Measurements from ENCODE around the gene KRT78.
"Not testable (repeated sequence)": the region's sequence is repeated elsewhere in the genome, so short reads cannot be mapped to it uniquely, and the experiment has no call there.

Gene KRT78, protein sequence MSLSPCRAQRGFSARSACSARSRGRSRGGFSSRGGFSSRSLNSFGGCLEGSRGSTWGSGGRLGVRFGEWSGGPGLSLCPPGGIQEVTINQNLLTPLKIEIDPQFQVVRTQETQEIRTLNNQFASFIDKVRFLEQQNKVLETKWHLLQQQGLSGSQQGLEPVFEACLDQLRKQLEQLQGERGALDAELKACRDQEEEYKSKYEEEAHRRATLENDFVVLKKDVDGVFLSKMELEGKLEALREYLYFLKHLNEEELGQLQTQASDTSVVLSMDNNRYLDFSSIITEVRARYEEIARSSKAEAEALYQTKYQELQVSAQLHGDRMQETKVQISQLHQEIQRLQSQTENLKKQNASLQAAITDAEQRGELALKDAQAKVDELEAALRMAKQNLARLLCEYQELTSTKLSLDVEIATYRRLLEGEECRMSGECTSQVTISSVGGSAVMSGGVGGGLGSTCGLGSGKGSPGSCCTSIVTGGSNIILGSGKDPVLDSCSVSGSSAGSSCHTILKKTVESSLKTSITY

DNA sequence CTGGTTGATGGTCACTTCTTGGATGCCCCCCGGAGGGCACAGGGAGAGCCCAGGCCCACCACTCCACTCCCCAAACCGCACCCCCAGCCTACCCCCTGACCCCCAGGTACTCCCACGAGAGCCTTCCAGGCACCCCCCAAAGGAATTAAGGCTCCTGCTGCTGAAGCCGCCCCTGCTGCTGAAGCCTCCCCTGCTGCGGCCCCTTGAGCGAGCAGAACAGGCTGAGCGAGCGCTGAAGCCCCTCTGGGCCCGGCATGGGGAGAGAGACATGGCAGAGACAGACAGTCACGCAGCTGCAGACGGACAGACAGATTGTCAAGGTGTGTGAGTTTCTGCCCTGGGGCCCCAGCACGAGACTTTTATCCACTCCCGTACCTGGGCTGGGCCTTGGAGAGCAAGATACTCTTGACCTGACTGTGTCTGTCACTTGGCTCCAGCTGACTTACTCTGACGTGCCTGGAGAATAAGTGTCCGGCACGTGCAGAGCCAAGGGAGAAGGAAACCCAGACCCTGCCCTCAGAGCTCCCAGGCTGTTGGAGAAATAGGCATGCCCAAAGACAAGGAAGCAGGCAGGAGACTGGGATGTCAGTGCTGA, at the start of gene KRT78:
Gene KRT78, minus strand, starts transcription at position 334 of the 595 bp plus-strand sequence. Its CDS starts 64 bp downstream, at position 270.
- Mint-ChIP-seq H3K36me3 (ENCODE audit: insufficient read depth) (peaks cover 2% of the 10 kb centered on the region), H3K27me3 (peaks cover 41% of the 10 kb centered on the region), H3K4me3 (no peak within 1 kb of the TSS), H3K9me3 (no peaks in the 10 kb centered on the region), H3K27ac (ENCODE audit: low read depth) (no peak within 1 kb of the TSS), H3K4me1 (no peaks in the 10 kb centered on the region)
- DNase-seq (ENCODE audit: low spot score in 2 of 2) (no peak), ATAC-seq (replicated peaks; ENCODE audit: extremely low read depth, poor library complexity, severe bottlenecking) (no peak)

DNA sequence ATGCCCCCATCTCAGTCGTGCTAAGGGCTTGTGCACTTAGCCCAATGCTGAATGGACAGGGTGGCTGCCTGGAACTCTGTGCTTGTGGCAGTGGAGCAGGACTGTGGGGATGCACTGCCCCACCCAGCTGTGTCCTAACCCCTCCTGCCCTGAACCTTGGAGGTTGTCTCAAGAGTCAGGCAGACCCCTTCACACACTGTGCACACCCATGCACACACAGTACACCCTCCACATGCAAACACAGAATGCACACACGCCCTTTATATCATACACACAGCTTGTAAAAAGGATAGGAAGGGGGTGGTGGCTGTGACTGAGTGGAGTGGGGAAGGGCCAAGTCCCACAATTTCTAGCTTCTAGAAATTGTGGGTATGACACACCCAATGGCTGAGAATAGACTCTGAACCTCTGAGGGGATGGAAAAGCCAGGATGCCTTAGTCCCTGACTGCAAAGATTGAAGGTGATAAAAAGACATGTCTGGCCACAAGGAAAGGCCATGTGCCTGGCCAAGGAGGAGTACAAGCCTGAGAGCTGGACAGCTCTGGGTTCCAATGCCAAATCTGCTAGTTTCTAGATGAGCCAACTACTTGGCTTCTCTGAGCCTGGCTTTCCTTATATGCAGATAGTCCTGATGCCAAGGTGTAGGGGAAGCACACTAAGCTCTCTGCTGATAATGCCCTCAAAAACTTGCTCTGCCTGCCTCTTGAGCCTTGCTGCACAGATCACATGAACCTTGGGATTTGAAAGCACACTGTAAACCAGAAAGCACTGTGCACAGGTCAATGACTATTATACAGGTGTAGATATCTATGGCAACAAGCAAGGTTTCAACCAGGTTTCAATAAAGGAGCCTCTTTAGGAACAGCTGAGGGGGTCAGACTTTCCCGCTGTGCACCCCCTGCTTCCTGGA, 47.7 kb upstream of the KRT78 start:
- ATAC-seq (replicated peaks; ENCODE audit: extremely low read depth, poor library complexity, severe bottlenecking): no peak
- H3K27ac Mint-ChIP-seq (ENCODE audit: low read depth): no peak overlapping the region
- H3K36me3 Mint-ChIP-seq (ENCODE audit: insufficient read depth): no peaks in the 10 kb centered on the region

DNA sequence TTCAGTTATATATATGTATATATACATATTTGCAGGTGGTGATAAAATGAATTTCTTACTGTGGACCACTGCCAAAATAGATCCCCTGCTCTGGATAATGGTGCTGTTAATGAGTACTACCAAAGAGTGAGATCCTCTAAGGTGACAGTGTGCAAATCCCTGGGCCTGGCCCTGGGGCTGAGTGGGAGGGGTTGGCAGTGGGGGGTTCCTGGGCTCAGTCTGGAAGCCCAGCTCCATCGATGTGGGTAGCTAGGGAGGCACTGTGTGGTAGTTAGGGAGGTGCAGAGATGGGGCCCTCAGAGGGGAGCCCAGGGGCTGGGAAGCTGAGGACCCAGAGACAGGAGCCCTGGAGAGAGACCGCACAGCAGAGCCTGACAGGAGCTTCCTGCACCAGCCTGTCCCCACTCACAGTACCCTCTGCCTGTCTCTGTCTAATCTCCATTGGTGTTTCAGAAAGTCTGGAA, 47.0 kb upstream of the KRT78 start:
- H3K27ac Mint-ChIP-seq (ENCODE audit: low read depth): no peak overlapping the region
- H3K4me3 Mint-ChIP-seq: no peak overlapping the region
- no peaks in the 10 kb centered on the region for H3K9me3 Mint-ChIP-seq
- ATAC-seq (replicated peaks; ENCODE audit: extremely low read depth, poor library complexity, severe bottlenecking) (no peak), DNase-seq (ENCODE audit: low spot score in 2 of 2) (no peak)
- no peaks in the 10 kb centered on the region for H3K4me1 Mint-ChIP-seq
- no peaks in the 10 kb centered on the region for H3K36me3 Mint-ChIP-seq (ENCODE audit: insufficient read depth)
- peaks cover 29% of the 10 kb centered on the region for H3K27me3 Mint-ChIP-seq

More for the DNA sequence above, 47.7 kb upstream of the KRT78 start:
- Mint-ChIP-seq H3K27me3 (peaks cover 33% of the 10 kb centered on the region), H3K4me3 (no peak overlapping the region), H3K4me1 (no peaks in the 10 kb centered on the region), H3K9me3 (no peaks in the 10 kb centered on the region)
- no peak for DNase-seq (ENCODE audit: low spot score in 2 of 2)

DNA sequence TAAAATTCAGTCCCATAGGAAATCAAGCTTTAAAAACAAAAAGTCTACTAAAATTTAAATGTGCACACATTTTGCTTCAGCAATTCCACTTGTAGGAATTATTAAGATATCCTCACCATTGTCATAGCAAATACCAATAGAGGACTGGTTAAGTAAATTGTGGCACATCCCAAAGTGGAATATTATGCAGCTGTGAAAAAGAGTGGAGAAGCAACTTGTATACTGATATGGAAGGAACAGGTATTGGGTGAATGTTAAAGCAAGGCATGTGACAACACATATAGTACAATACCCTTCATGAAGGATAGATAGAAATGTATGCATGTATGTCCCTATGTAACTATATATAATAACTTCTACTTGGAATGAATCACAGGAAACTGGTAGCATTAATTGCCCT, 44.2 kb upstream of the KRT78 start:
- Mint-ChIP-seq H3K27me3 (peaks cover 38% of the 10 kb centered on the region), H3K4me3 (no peak overlapping the region), H3K27ac (ENCODE audit: low read depth) (no peak overlapping the region), H3K36me3 (ENCODE audit: insufficient read depth) (no peaks in the 10 kb centered on the region), H3K9me3 (no peaks in the 10 kb centered on the region), H3K4me1 (no peaks in the 10 kb centered on the region)
- DNase-seq (ENCODE audit: low spot score in 2 of 2) (no peak), ATAC-seq (replicated peaks; ENCODE audit: extremely low read depth, poor library complexity, severe bottlenecking) (no peak)

DNA sequence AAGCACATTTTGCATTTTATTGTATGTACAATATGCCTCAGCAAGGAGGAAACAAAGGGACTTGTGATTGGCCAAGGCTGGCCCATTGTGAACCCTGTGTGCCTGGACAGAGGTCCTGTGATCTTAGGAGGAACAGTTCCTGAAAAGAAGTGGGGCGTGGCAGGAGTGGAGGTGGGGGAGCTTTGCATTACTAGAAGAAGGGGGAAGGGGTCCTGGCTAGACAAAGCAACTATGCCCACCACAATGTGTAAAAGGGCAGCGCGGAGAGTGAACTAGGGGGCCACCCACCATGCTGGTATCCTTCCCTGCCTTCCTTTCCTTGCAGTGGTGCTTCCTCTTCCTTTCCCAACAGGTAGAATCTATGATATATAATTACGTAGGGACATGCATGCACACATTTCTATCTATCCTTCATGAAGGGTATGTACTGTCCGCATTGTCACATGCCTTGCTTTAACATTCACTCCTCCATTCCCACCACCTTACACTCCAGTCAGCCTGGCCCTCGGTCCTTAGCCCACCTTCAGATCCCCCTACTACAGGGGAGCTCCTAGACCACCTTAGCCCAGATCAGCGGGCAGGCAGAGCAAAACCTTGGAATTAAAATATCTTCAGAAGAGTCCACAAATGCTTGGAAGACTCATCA, 43.5 kb upstream of the KRT78 start:
- H3K27ac Mint-ChIP-seq (ENCODE audit: low read depth): no peak overlapping the region
- peaks cover 45% of the 10 kb centered on the region for H3K27me3 Mint-ChIP-seq
- H3K4me1 Mint-ChIP-seq: no peaks in the 10 kb centered on the region
- no peak overlapping the region for H3K4me3 Mint-ChIP-seq
- no peaks in the 10 kb centered on the region for H3K9me3 Mint-ChIP-seq
- no peaks in the 10 kb centered on the region for H3K36me3 Mint-ChIP-seq (ENCODE audit: insufficient read depth)
- ATAC-seq (replicated peaks; ENCODE audit: extremely low read depth, poor library complexity, severe bottlenecking) (no peak), DNase-seq (ENCODE audit: low spot score in 2 of 2) (no peak)

GRCh38 chr12:52891044-52891443, 42.2 kb upstream of the KRT78 start:
- DNase-seq (ENCODE audit: low spot score in 2 of 2) (no peak), ATAC-seq (replicated peaks; ENCODE audit: extremely low read depth, poor library complexity, severe bottlenecking) (no peak)
- H3K27me3 Mint-ChIP-seq: peaks cover 51% of the 10 kb centered on the region
- no peak overlapping the region for H3K4me3 Mint-ChIP-seq
- H3K9me3 Mint-ChIP-seq: no peaks in the 10 kb centered on the region
- H3K27ac Mint-ChIP-seq (ENCODE audit: low read depth): no peak overlapping the region
- H3K36me3 Mint-ChIP-seq (ENCODE audit: insufficient read depth): no peaks in the 10 kb centered on the region
- no peaks in the 10 kb centered on the region for H3K4me1 Mint-ChIP-seq

DNA sequence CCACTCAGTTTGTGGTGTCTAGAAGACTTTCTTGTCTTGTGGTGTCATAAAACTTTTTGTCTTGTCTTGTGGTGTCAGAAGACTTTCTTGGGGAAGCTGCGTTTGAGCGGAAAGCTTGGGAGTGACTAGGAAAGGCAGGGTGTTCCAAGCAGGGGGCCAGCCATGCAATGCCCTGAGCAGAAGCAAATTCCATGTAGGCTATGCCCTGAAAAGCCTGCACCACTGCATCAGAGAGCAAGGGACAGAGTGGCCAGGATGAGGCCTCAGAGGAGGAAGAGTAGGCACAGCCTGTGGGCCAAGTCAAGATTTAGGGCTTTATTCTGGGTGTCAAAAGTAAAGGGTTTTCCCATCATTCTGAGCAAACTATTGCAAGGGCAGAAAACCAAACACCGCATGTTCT, 41.6 kb upstream of the KRT78 start:
- DNase-seq (ENCODE audit: low spot score in 2 of 2) (no peak), ATAC-seq (replicated peaks; ENCODE audit: extremely low read depth, poor library complexity, severe bottlenecking) (no peak)
- Mint-ChIP-seq H3K27me3 (peaks cover 51% of the 10 kb centered on the region), H3K4me3 (no peak overlapping the region), H3K36me3 (ENCODE audit: insufficient read depth) (no peaks in the 10 kb centered on the region), H3K4me1 (no peaks in the 10 kb centered on the region), H3K9me3 (no peaks in the 10 kb centered on the region), H3K27ac (ENCODE audit: low read depth) (no peak overlapping the region)

DNA sequence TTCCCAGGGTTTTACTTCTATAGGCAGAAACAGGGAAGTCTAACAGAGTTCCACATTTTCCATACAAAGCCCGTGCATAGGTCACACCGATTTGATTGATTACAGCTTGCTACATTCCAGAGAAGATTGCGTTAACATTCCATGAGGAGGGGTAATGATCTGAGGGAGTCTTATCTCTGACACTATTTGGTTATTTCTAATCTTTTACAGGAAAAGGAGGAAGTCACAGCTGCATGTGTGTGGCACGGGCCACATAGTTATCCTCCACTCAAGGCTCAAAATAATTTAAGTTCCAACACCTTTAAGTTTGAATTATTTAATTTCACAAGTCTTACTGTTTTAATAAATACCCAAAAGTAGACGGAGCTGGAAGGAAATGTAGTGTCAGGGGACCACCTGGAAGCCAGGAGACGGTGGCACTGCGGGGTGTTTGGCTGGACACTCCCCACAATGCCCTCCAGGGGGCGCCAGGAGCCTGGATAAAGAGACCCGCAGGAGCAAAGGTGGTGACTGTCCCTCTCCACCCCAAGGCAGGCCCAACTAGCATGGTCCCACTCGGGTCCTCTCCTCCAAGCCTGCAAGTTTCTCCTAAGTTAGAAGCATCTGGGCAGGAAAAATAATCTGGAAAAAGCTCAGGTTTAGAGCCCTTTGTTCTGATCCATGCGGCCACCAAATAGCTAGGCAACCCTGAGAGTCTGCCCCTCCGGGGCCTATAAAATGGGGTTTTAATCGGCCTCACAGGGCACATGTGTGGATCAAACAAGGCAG, 35.9 kb upstream of the KRT78 start:
- peaks cover 37% of the 10 kb centered on the region for H3K27me3 Mint-ChIP-seq
- ATAC-seq (replicated peaks; ENCODE audit: extremely low read depth, poor library complexity, severe bottlenecking) (no peak), DNase-seq (ENCODE audit: low spot score in 2 of 2) (peak; percentile 56 to 67)
- no peak overlapping the region for H3K4me3 Mint-ChIP-seq
- H3K4me1 Mint-ChIP-seq: peaks cover 7% of the 10 kb centered on the region
- H3K27ac Mint-ChIP-seq (ENCODE audit: low read depth): no peak overlapping the region
- peaks cover 3% of the 10 kb centered on the region for H3K36me3 Mint-ChIP-seq (ENCODE audit: insufficient read depth)
- H3K9me3 Mint-ChIP-seq: no peaks in the 10 kb centered on the region

GRCh38 chr12:52880499-52880898, 31.7 kb upstream of the KRT78 start:
- peaks cover 10% of the 10 kb centered on the region for H3K4me1 Mint-ChIP-seq
- not testable (repeated sequence) for H3K36me3 Mint-ChIP-seq (ENCODE audit: insufficient read depth); H3K4me3 Mint-ChIP-seq; H3K27me3 Mint-ChIP-seq; H3K9me3 Mint-ChIP-seq; H3K27ac Mint-ChIP-seq (ENCODE audit: low read depth); DNase-seq (ENCODE audit: low spot score in 2 of 2); ATAC-seq (replicated peaks; ENCODE audit: extremely low read depth, poor library complexity, severe bottlenecking)

DNA sequence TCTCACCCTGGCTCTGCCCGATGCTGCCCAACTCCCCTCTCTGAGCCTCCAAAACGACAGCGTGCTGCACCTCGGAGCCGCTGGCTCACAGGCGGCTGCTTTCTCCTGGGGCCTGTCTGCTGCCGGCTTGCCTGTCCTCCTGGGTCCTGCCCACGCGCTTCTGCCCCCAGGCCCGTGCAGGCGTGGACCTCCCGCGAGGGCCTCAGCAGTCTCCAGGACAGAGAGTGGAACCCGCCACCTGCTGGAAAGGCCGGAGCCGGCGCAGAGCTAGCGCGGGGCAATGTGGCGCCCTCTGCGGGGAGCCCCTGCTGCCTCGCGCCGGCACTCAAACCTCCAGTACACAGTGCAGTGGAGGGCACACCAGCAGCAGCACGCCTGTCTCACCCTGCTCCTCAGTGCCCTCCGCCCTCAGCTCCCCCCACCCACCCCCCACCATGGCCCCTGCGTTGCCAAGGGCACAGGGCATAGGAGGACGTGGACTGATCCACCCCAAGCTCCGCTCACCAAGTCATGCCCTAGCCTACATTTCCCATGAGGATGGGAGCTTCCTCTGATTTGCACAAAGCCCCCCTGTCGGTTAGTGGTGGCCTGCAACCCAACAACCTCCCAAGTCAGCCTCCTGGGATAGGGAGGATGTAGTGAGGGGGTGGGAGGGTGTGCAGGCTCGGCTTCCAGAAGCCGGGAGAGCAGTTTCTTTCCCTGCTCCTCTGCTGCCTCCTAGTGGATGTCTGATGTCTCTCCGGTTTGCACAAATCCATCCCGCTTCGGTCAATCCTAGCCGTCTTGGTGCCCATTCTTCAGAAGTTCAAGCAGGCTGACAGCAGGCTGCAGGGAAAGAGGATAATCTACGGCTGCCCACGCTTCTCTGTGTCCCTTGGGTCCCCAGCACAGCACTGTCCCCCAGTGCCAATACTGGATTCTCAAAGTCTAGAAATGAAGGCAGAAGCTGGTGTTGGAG, 30.9 kb upstream of the KRT78 start:
- H3K36me3 Mint-ChIP-seq (ENCODE audit: insufficient read depth): peaks cover 6% of the 10 kb centered on the region
- ATAC-seq (replicated peaks; ENCODE audit: extremely low read depth, poor library complexity, severe bottlenecking) (peak; percentile 94), DNase-seq (ENCODE audit: low spot score in 2 of 2) (peak; percentile 47 to 57)
- peak overlapping the region; percentile 55 for H3K4me3 Mint-ChIP-seq
- peaks cover 7% of the 10 kb centered on the region for H3K27me3 Mint-ChIP-seq
- peaks cover 12% of the 10 kb centered on the region for H3K4me1 Mint-ChIP-seq
- no peaks in the 10 kb centered on the region for H3K9me3 Mint-ChIP-seq
- no peak overlapping the region for H3K27ac Mint-ChIP-seq (ENCODE audit: low read depth)

Data from central memory CD8-positive, alpha-beta T cell (primary cell).